H9 (cell line): ENCODE measurements around the gene TEX53. TPM values are rescaled to one million over a fixed set of nuclear protein-coding genes. Genes with fewer than 3 reads are reported as not detected.

Experiments used
- DNase-seq: peaks from one replicate; pipeline ENCODE4 v3.0.0-alpha.2; 2017
- H2AFZ ChIP-seq: one replicate; pipeline ENCODE4 v1.6.1; 2013; ENCODE audit warnings: mild to moderate bottlenecking, low read length, control low read depth, moderate library complexity
- H2AK5ac ChIP-seq: 2 replicates; pipeline ENCODE4 v1.6.1; 2013; ENCODE audit warnings: low read length, control low read depth, mixed read lengths; ENCODE audit not compliant: insufficient read length
- H2BK120ac ChIP-seq: one replicate; pipeline ENCODE4 v1.6.1; 2013; ENCODE audit warnings: low read depth, mild to moderate bottlenecking, low read length, control low read depth, inconsistent platforms; ENCODE audit not compliant: poor library complexity, severe bottlenecking
- H2BK12ac ChIP-seq: 2 replicates; pipeline ENCODE4 v1.6.1; 2013; ENCODE audit warnings: low read length, control low read depth, mixed read lengths, low read depth; ENCODE audit not compliant: insufficient read length
- H2BK15ac ChIP-seq: 2 replicates; pipeline ENCODE4 v1.6.1; 2013; ENCODE audit warnings: low read depth, low read length, control low read depth
- H2BK20ac ChIP-seq: one replicate; pipeline ENCODE4 v1.6.1; 2013; ENCODE audit warnings: low read depth, mild to moderate bottlenecking, low read length, control low read depth, inconsistent platforms; ENCODE audit not compliant: poor library complexity, severe bottlenecking
- H2BK5ac ChIP-seq: 2 replicates; pipeline ENCODE4 v1.6.1; 2013; ENCODE audit warnings: low read length, control low read depth, mixed read lengths; ENCODE audit not compliant: insufficient read length
- H3K14ac ChIP-seq: 2 replicates; pipeline ENCODE4 v1.6.1; 2013; ENCODE audit warnings: low read length, control low read depth; ENCODE audit not compliant: insufficient read depth
- H3K18ac ChIP-seq: 2 replicates; pipeline ENCODE4 v1.6.1; 2013; ENCODE audit warnings: low read depth, mild to moderate bottlenecking, mixed read lengths, low read length, control low read depth; ENCODE audit not compliant: insufficient read length
- H3K23ac ChIP-seq: 2 replicates; pipeline ENCODE4 v1.6.1; 2013; ENCODE audit warnings: low read length, control low read depth, mixed read lengths, low read depth; ENCODE audit not compliant: insufficient read length
- H3K23me2 ChIP-seq: 2 replicates; pipeline ENCODE4 v1.6.1; 2013; ENCODE audit warnings: low read depth, mild to moderate bottlenecking, mixed read lengths, low read length, control low read depth; ENCODE audit not compliant: insufficient read length, poor library complexity, severe bottlenecking
- H3K27ac ChIP-seq: 2 replicates; pipeline ENCODE4 v1.5.1; 2013; ENCODE audit warnings: low read length, control low read depth, mixed read lengths, low read depth; ENCODE audit not compliant: insufficient read length
- H3K27me3 ChIP-seq: 2 replicates; pipeline ENCODE4 v1.6.1; 2013; ENCODE audit warnings: low read length, control low read depth, inconsistent platforms; ENCODE audit not compliant: insufficient read depth
- H3K4ac ChIP-seq: 2 replicates; pipeline ENCODE4 v1.6.1; 2013; ENCODE audit warnings: low read depth, mild to moderate bottlenecking, control low read depth, inconsistent platforms, low read length, moderate library complexity
- H3K4me1 ChIP-seq: 2 replicates; pipeline ENCODE4 v1.6.1; 2013; ENCODE audit warnings: low read length, control low read depth, inconsistent platforms; ENCODE audit not compliant: insufficient read depth
- H3K4me2 ChIP-seq: 2 replicates; pipeline ENCODE4 v1.6.1; 2013; ENCODE audit warnings: low read length, control low read depth, mixed read lengths; ENCODE audit not compliant: insufficient read length, insufficient read depth
- H3K56ac ChIP-seq: 2 replicates; pipeline ENCODE4 v1.6.1; 2013; ENCODE audit warnings: low read depth, mild to moderate bottlenecking, mixed read lengths, low read length, control low read depth; ENCODE audit not compliant: insufficient read length
- H3K79me1 ChIP-seq: 2 replicates; pipeline ENCODE4 v1.6.1; 2013; ENCODE audit warnings: low read depth, mild to moderate bottlenecking, moderate library complexity, low read length, control low read depth, inconsistent platforms; ENCODE audit not compliant: insufficient read depth, poor library complexity, severe bottlenecking
- H3K79me2 ChIP-seq: 2 replicates; pipeline ENCODE4 v1.6.1; 2013; ENCODE audit warnings: low read length, control low read depth, inconsistent platforms; ENCODE audit not compliant: insufficient read depth
- H3K9ac ChIP-seq: 2 replicates; pipeline ENCODE4 v1.6.1; 2013; ENCODE audit warnings: low read length, control low read depth, mixed read lengths; ENCODE audit not compliant: insufficient read length; ENCODE audit errors: extremely low read depth
- H3K9me3 ChIP-seq: one replicate; pipeline ENCODE4 v1.6.1; 2013; ENCODE audit warnings: low read depth, low read length, inconsistent platforms; ENCODE audit not compliant: control insufficient read depth
- H3T11ph ChIP-seq: one replicate; pipeline ENCODE4 v1.6.1; 2013; ENCODE audit warnings: mild to moderate bottlenecking, low read length, control low read depth, inconsistent platforms
- H4K20me1 ChIP-seq: one replicate; pipeline ENCODE4 v1.6.1; 2013; ENCODE audit not compliant: control insufficient read depth, insufficient read length, insufficient read depth
- H4K5ac ChIP-seq: 2 replicates; pipeline ENCODE4 v1.6.1; 2013; ENCODE audit warnings: low read depth, mild to moderate bottlenecking, mixed read lengths, low read length, control low read depth; ENCODE audit not compliant: insufficient read length
- H4K8ac ChIP-seq: replicated peaks from 2 replicates; pipeline ENCODE4 v1.6.1; 2013; ENCODE audit warnings: low read length, control low read depth, mixed read lengths, low read depth; ENCODE audit not compliant: insufficient read length
- H4K91ac ChIP-seq: 2 replicates; pipeline ENCODE4 v1.6.1; 2013; ENCODE audit warnings: low read depth, mild to moderate bottlenecking, moderate library complexity, mixed read lengths, low read length, control low read depth; ENCODE audit not compliant: insufficient read length
- H3K27ac Mint-ChIP-seq, 3 experiments: 2 replicates in 2 of 3; 3 replicates in 1 of 3; pipeline ENCODE4 v1.8.0; 2020 to 2021; ENCODE audit warnings: mixed read lengths in 3 of 3, mild to moderate bottlenecking in 1 of 3, moderate library complexity in 1 of 3
- H3K27me3 Mint-ChIP-seq: 2 replicates; pipeline ENCODE4 v1.8.0; 2021; ENCODE audit warnings: low read depth, mild to moderate bottlenecking, moderate library complexity, mixed read lengths
- H3K36me3 Mint-ChIP-seq, 3 experiments: 2 replicates in 2 of 3; 3 replicates in 1 of 3; pipeline ENCODE4 v1.8.0; 2020 to 2021; ENCODE audit warnings: low read depth in 3 of 3, mixed read lengths in 3 of 3; ENCODE audit not compliant: insufficient read depth in 1 of 3
- H3K4me1 Mint-ChIP-seq, 2 experiments: 2 replicates each; pipeline ENCODE4 v1.8.0; 2020; ENCODE audit warnings: mixed read lengths in 2 of 2
- H3K4me3 Mint-ChIP-seq, 2 experiments: 2 replicates in 1 of 2; 3 replicates in 1 of 2; pipeline ENCODE4 v1.8.0; 2020 to 2021; ENCODE audit warnings: mild to moderate bottlenecking in 2 of 2, mixed read lengths in 2 of 2, moderate library complexity in 1 of 2
- H3K9me3 Mint-ChIP-seq, 2 experiments: 2 replicates in 1 of 2; 3 replicates in 1 of 2; pipeline ENCODE4 v1.8.0; 2020; ENCODE audit warnings: mild to moderate bottlenecking in 2 of 2, mixed read lengths in 2 of 2, moderate library complexity in 1 of 2
- WGBS: extraction: QIAGEN DNeasy Blood & Tissue Kit; methylation state at CpG from one replicate; pipeline ENCODE4 v1.1.7; 2013; ENCODE audit warnings: missing lambda C conversion rate, low lambda C conversion rate, mixed read lengths; ENCODE audit not compliant: insufficient read length; ENCODE audit errors: extremely low coverage; 5-methylcytosine and 5-hydroxymethylcytosine counted together
- total RNA-seq: library from RNA; stranded (reverse); gene quantifications from 2 replicates; pipeline ENCODE4 v1.2.1, GENCODE V29; 2021
- TF ChIP-seq, protein P1 (sequence below): fragments of 200-600 bp; sonication (generic); conservative IDR thresholded peaks from 3 replicates; pipeline ENCODE4 v1.8.0; 2021; ENCODE audit warnings: antibody characterized with exemption, mild to moderate bottlenecking

The TEX53 gene
- total RNA-seq, 1 experiment from 2014 or later, result not detected

DNA sequence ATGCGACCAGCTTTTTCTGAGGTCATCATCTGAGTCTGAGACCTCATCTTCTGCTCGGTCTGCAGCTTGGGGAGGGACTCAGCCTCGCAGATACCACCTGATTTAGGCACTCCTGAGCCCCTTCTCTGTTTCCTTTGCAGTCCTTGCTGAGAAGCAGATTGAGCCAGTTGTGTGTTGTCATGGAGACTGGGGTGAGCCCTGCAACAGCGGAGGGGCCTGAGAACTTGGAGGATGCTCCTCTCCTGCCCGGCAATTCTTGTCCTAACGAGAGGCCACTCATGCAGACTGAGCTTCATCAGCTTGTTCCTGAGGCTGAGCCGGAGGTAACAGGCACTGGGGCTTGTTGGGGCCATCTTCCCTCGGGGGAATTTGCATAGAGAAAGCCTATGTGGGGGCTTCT lies 19.2 kb downstream of the TEX53 start:
- no peak for DNase-seq
- Histone ChIP-seq H2AK5ac (no peak overlapping the region), H4K91ac (no peak overlapping the region), H2BK12ac (no peak overlapping the region), H3K18ac (no peak overlapping the region), H2BK15ac (no peak overlapping the region), H3K27ac (no peak overlapping the region), H4K5ac (no peak overlapping the region), H3K23ac (no peak overlapping the region), H3K79me2 (no peaks in the 10 kb centered on the region), H3K79me1 (no peaks in the 10 kb centered on the region), H2AFZ (no peak overlapping the region), H3K9ac (no peak overlapping the region), H3K56ac (no peak overlapping the region), H3K14ac (no peak overlapping the region; the same call in 1 of the 2 replicates), H3T11ph (no peak overlapping the region), H3K23me2 (no peaks in the 10 kb centered on the region), H4K20me1 (no peaks in the 10 kb centered on the region), H2BK120ac (no peak overlapping the region), H3K4me2 (no peak overlapping the region), H4K8ac (no peak overlapping the region), H3K4me1 (no peaks in the 10 kb centered on the region), H3K4ac (no peak overlapping the region), H2BK5ac (no peak overlapping the region), H3K9me3 (no peaks in the 10 kb centered on the region), H3K27me3 (no peaks in the 10 kb centered on the region), H2BK20ac (no peak overlapping the region)
- H3K4me3 Mint-ChIP-seq, result no peak overlapping the region
- no CpG with 5 or more reads among the region's 8 CpGs for WGBS
- no peaks in the 10 kb centered on the region for H3K9me3 Mint-ChIP-seq
- no peaks in the 10 kb centered on the region for H3K4me1 Mint-ChIP-seq
- H3K27ac Mint-ChIP-seq, result no peak overlapping the region
- no peaks in the 10 kb centered on the region for H3K27me3 Mint-ChIP-seq
- peaks cover 8 to 29% (median 11%) of the 10 kb centered on the region in 3 experiments; a peak in 4 of 7 replicates for H3K36me3 Mint-ChIP-seq
- TF ChIP-seq, protein P1, sequence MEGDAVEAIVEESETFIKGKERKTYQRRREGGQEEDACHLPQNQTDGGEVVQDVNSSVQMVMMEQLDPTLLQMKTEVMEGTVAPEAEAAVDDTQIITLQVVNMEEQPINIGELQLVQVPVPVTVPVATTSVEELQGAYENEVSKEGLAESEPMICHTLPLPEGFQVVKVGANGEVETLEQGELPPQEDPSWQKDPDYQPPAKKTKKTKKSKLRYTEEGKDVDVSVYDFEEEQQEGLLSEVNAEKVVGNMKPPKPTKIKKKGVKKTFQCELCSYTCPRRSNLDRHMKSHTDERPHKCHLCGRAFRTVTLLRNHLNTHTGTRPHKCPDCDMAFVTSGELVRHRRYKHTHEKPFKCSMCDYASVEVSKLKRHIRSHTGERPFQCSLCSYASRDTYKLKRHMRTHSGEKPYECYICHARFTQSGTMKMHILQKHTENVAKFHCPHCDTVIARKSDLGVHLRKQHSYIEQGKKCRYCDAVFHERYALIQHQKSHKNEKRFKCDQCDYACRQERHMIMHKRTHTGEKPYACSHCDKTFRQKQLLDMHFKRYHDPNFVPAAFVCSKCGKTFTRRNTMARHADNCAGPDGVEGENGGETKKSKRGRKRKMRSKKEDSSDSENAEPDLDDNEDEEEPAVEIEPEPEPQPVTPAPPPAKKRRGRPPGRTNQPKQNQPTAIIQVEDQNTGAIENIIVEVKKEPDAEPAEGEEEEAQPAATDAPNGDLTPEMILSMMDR, result no peak
